Measurements from ENCODE around the gene SMYD2. TPM values are rescaled to one million over a fixed set of nuclear protein-coding genes. Genes with fewer than 3 reads are reported as not detected.

SMYD2 gene
- total RNA-seq, 2 donors from 2014 or later = 21.8 to 23.0 TPM

DNA sequence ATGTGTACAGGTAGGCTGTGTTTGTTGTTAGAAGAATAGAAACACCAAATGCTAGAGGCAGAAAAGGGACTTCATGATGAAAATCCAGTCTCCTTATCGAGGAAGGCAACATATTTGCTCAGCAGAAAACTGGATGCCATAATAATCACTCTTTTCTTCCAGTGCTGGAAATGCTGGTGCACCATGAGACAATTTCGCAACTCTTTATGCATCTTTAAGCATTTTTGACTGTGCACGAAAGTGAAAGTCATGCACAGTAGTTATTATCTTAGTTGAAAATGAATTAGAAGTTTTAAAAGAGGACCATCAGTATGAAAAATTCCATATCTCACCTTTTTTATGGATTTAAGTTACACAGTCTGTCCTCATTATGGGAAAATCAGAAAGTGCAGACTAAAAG, 29.1 kb downstream of the SMYD2 start:
- Histone ChIP-seq H3K4me3 (no peak overlapping the region), H3K27ac (no peak overlapping the region), H3K4me1 (no peaks in the 10 kb centered on the region), H3K27me3 (no peaks in the 10 kb centered on the region), H3K36me3 (no peaks in the 10 kb centered on the region), H3K9ac (ENCODE audit: low read depth in 2 of 2, low read length in 2 of 2) (no peak overlapping the region), H3K9me3 (no peaks in the 10 kb centered on the region)
- no peak for TF ChIP-seq CTCF (IDR thresholded peaks at IDR 0.05)
- no peak for DNase-seq
- intact Hi-C loops (cut with DNase I) = no loop called here

- H3K4me3 ChIP-seq = no peak overlapping the region
- H3K27me3 ChIP-seq = no peaks in the 10 kb centered on the region
- no peak overlapping the region for H3K27ac ChIP-seq
- intact Hi-C loops (cut with DNase I) = no loop called here
- H3K9ac ChIP-seq (ENCODE audit: low read depth in 2 of 2, low read length in 2 of 2) = no peak overlapping the region
- no peaks in the 10 kb centered on the region for H3K4me1 ChIP-seq
- no peaks in the 10 kb centered on the region for H3K9me3 ChIP-seq
- no peak for TF ChIP-seq CTCF (IDR thresholded peaks at IDR 0.05)
- H3K36me3 ChIP-seq = no peaks in the 10 kb centered on the region
- no peak for DNase-seq
These were observed 30.1 kb downstream of the SMYD2 start for GRCh38 chr1:214310777-214311690.

GRCh38 chr1:214312530-214313051, 31.6 kb downstream of the SMYD2 start:
- no peak for TF ChIP-seq CTCF (IDR thresholded peaks at IDR 0.05)
- Histone ChIP-seq H3K4me1 (no peaks in the 10 kb centered on the region), H3K36me3 (no peaks in the 10 kb centered on the region), H3K27ac (no peak overlapping the region), H3K4me3 (no peak overlapping the region), H3K9me3 (no peaks in the 10 kb centered on the region), H3K27me3 (no peaks in the 10 kb centered on the region), H3K9ac (ENCODE audit: low read depth in 2 of 2, low read length in 2 of 2) (no peak overlapping the region)
- intact Hi-C loops (cut with DNase I) = no loop called here
- no peak for DNase-seq

GRCh38 chr1:214314178-214314843, 33.4 kb downstream of the SMYD2 start:
- Histone ChIP-seq H3K9me3 (no peaks in the 10 kb centered on the region), H3K27me3 (no peaks in the 10 kb centered on the region), H3K9ac (ENCODE audit: low read depth in 2 of 2, low read length in 2 of 2) (no peak overlapping the region), H3K4me3 (no peak overlapping the region), H3K4me1 (no peaks in the 10 kb centered on the region), H3K27ac (no peak overlapping the region), H3K36me3 (no peaks in the 10 kb centered on the region)
- intact Hi-C loops (cut with DNase I) = no loop called here
- no peak for DNase-seq
- no peak for TF ChIP-seq CTCF (IDR thresholded peaks at IDR 0.05)

GRCh38 chr1:214316593-214316992, 35.6 kb downstream of the SMYD2 start:
- no peak overlapping the region for H3K27ac ChIP-seq
- H3K9ac ChIP-seq (ENCODE audit: low read depth in 2 of 2, low read length in 2 of 2) = no peak overlapping the region
- no peaks in the 10 kb centered on the region for H3K9me3 ChIP-seq
- no peaks in the 10 kb centered on the region for H3K27me3 ChIP-seq
- H3K4me1 ChIP-seq = no peaks in the 10 kb centered on the region
- H3K4me3 ChIP-seq = no peak overlapping the region
- no peak for DNase-seq
- H3K36me3 ChIP-seq = no peaks in the 10 kb centered on the region
- no peak for TF ChIP-seq CTCF (IDR thresholded peaks at IDR 0.05)
- intact Hi-C loops (cut with DNase I) = no loop called here
